Uterus (tissue), 2 donors: Measurements from ENCODE around the gene MON1B.

Experiments used
- CTCF ChIP-seq, 4 experiments: fragments of 200-600 bp in 2 of 4; fragments of 450-650 bp in 2 of 4; sonication (generic) in 2 of 4; IDR thresholded peaks; one replicate each; pipeline ENCODE4 v1.5.1; 2016 to 2019; ENCODE audit warnings: antibody characterized with exemption in 4 of 4, mild to moderate bottlenecking in 2 of 4, moderate library complexity in 1 of 4
- POLR2A ChIP-seq, 2 donors: fragments of 450-650 bp; IDR thresholded peaks; one replicate each; pipeline ENCODE4 v1.6.1; 2016; ENCODE audit warnings: antibody characterized with exemption in 2 of 2, mild to moderate bottlenecking in 1 of 2, moderate library complexity in 1 of 2

DNA sequence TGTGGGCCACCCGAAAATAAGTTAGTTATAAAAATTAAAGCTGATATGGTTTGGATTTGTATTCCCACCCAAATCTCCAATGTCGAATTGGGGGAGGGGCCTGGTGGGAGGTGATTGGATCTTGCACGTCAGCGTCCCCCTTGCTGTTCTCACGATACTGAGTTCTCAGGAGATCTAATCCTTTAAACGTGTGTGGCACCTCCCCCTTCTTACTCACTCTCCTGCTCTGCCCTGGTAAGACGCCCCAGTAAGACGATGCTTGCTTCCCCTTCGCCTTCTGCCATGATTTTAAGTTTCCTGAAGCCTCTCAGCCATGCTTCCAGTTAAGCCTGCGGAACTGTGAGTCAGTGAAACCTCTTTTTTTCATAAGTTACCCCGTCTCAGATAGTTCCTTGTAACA, 43.6 kb downstream of the MON1B start:
- TF ChIP-seq CTCF (IDR thresholded peaks at IDR 0.05) (no peak), POLR2A (IDR thresholded peaks at IDR 0.05) (no peak)
